Renal cortex interstitium (tissue), 11 donors: Measurements from ENCODE around the gene GNPNAT1. TPM values are rescaled to one million over a fixed set of nuclear protein-coding genes. Genes with fewer than 3 reads are reported as not detected.
"Not testable (repeated sequence)": the region's sequence is repeated elsewhere in the genome, so short reads cannot be mapped to it uniquely, and the experiment has no call there.

Experiments
- DNase-seq, 11 donors: peaks; one replicate each; pipeline ENCODE4 v3.0.0-alpha.2; 2013; ENCODE audit warnings: low read depth in 9 of 11, low spot score in 4 of 11; ENCODE audit errors: extremely low read depth in 1 of 11
- polyA plus RNA-seq, 3 donors: library from polyadenylated mRNA; unstranded; fragments of 120-200 nt; gene quantifications; one replicate each; pipeline ENCODE4 v1.2.1, GENCODE V29; 2013; ENCODE audit not compliant: insufficient read length in 3 of 3

GNPNAT1 gene
- polyA plus RNA-seq, 3 donors = 32.2 to 38.9 (median 34.5) TPM

GRCh38 chr14:52801014-52801712 is 9.8 kb upstream of the GNPNAT1 start:
- no peak for DNase-seq

- DNase-seq = no peak
These were observed 7.4 kb upstream of the GNPNAT1 start for GRCh38 chr14:52798826-52799225.

GRCh38 chr14:52797653-52798052 is 6.2 kb upstream of the GNPNAT1 start:
- no peak for DNase-seq

GRCh38 chr14:52793061-52793460 is 1.7 kb upstream of the GNPNAT1 start:
- no peak for DNase-seq

- DNase-seq = no peak
These were observed 649 bp upstream of the GNPNAT1 start for GRCh38 chr14:52792097-52792415.

GRCh38 chr14:52790756-52791222 is 618 bp downstream of the GNPNAT1 start:
- peak in 1 of 11 donors; percentile 20 for DNase-seq

GRCh38 chr14:52790011-52790755 is 1.2 kb downstream of the GNPNAT1 start:
- no peak for DNase-seq

- no peak for DNase-seq
These were observed 2.3 kb downstream of the GNPNAT1 start for GRCh38 chr14:52789118-52789517.

- DNase-seq = no peak
These were observed 4.5 kb downstream of the GNPNAT1 start for GRCh38 chr14:52786887-52787286.

- no peak for DNase-seq
These were observed 8.2 kb downstream of the GNPNAT1 start for GRCh38 chr14:52783206-52783605.

- no peak for DNase-seq
These were observed 9.8 kb downstream of the GNPNAT1 start for GRCh38 chr14:52781629-52782028.

- no peak for DNase-seq
These were observed 10.5 kb downstream of the GNPNAT1 start for GRCh38 chr14:52780893-52781292.

GRCh38 chr14:52778702-52779101 is 12.7 kb downstream of the GNPNAT1 start:
- no peak for DNase-seq

- DNase-seq = no peak
These were observed 14.6 kb downstream of the GNPNAT1 start for GRCh38 chr14:52776816-52777215.

GRCh38 chr14:52769887-52770286 is 21.5 kb downstream of the GNPNAT1 start:
- no peak for DNase-seq

- DNase-seq = no peak
These were observed 24.2 kb downstream of the GNPNAT1 start for GRCh38 chr14:52767058-52767833.

- not testable (repeated sequence) for DNase-seq
These were observed 28.5 kb downstream of the GNPNAT1 start for GRCh38 chr14:52762923-52763322.

- DNase-seq = no peak
These were observed 32.3 kb downstream of the GNPNAT1 start for GRCh38 chr14:52759145-52759544.

GRCh38 chr14:52755607-52756316 is 35.6 kb downstream of the GNPNAT1 start:
- DNase-seq = no peak
